SK-N-SH (cell line): Measurements from ENCODE around the gene GHRL. TPM values are rescaled to one million over a fixed set of nuclear protein-coding genes. Genes with fewer than 3 reads are reported as not detected.

Experiments used
- CTCF ChIA-PET: fragments of 300-600, 350-600 bp; formaldehyde crosslinking; extraction: SDS; loops from one replicate; lab custom pipeline; 2021; lab: Yijun Ruan, JAX
- POLR2A ChIA-PET: fragments of 350-600 bp; sonication (Branson Sonifier 250); formaldehyde crosslinking; extraction: SDS; loops from one replicate; lab custom pipeline; 2020; ENCODE audit warnings: antibody characterized with exemption, inconsistent platforms; lab: Yijun Ruan, JAX
- DNase-seq: peaks from one replicate; pipeline ENCODE4 v3.0.0; 2012
- H2AFZ ChIP-seq: fragments of 200-600 bp; sonication (generic); 2 replicates; pipeline ENCODE4 v1.8.1; 2016; ENCODE audit warnings: antibody characterized with exemption, mild to moderate bottlenecking, low read depth
- H3F3A ChIP-seq: fragments of 200-600 bp; sonication (generic); replicated peaks from 2 replicates; pipeline ENCODE3; 2016; ENCODE audit warnings: antibody characterized with exemption, mild to moderate bottlenecking; ENCODE audit not compliant: insufficient read depth
- H3K27ac ChIP-seq, 2 experiments: fragments of 200-500 bp in 1 of 2; fragments of 200-600 bp in 1 of 2; sonication (Bioruptor generic) in 1 of 2; sonication (generic), shearing (Covaris generic) in 1 of 2; 2 replicates each; pipeline versions ENCODE4 v1.5.1 to v1.6.1; 2014 to 2016; ENCODE audit warnings: low read depth in 2 of 2, inconsistent platforms in 1 of 2, low read length in 1 of 2, mild to moderate bottlenecking in 1 of 2, mixed read lengths in 1 of 2
- H3K27me3 ChIP-seq: fragments of 200-600 bp; sonication (generic), shearing (Covaris generic); 2 replicates; pipeline ENCODE4 v1.6.1; 2016; ENCODE audit warnings: mixed run types; ENCODE audit not compliant: insufficient read depth
- H3K36me3 ChIP-seq, 2 experiments: fragments of 200-500 bp in 1 of 2; fragments of 200-600 bp in 1 of 2; sonication (Bioruptor generic) in 1 of 2; sonication (generic) in 1 of 2; replicated peaks in 1 of 2; 2 replicates each; pipeline versions ENCODE3 to v1.5.1; 2014 to 2016; ENCODE audit warnings: low read length in 1 of 2, mild to moderate bottlenecking in 1 of 2; ENCODE audit not compliant: insufficient read depth in 2 of 2, control insufficient read depth in 1 of 2
- H3K4me1 ChIP-seq, 2 experiments: fragments of 200-500 bp in 1 of 2; fragments of 200-600 bp in 1 of 2; sonication (Bioruptor generic) in 1 of 2; sonication (generic), shearing (Covaris generic) in 1 of 2; 2 replicates each; pipeline versions ENCODE4 v1.5.1 to v1.6.1; 2014 to 2016; ENCODE audit warnings: low read depth in 1 of 2, low read length in 1 of 2, mixed run types in 1 of 2; ENCODE audit not compliant: insufficient read depth in 2 of 2, control insufficient read depth in 1 of 2
- H3K4me2 ChIP-seq: fragments of 200-600 bp; sonication (generic), shearing (Covaris generic); 2 replicates; pipeline ENCODE4 v1.6.1; 2017; ENCODE audit warnings: mixed run types
- H3K4me3 ChIP-seq, 2 experiments: fragments of 200-500 bp in 1 of 2; fragments of 200-600 bp in 1 of 2; sonication (Bioruptor generic) in 1 of 2; sonication (generic), shearing (Covaris generic) in 1 of 2; 2 replicates each; pipeline versions ENCODE4 v1.5.1 to v1.8.1; 2014 to 2016; ENCODE audit warnings: low read depth in 2 of 2, inconsistent platforms in 1 of 2, low read length in 1 of 2, mild to moderate bottlenecking in 1 of 2, mixed read lengths in 1 of 2, moderate library complexity in 1 of 2
- H3K79me2 ChIP-seq: fragments of 200-600 bp; sonication (generic); 2 replicates; pipeline ENCODE4 v1.8.1; 2017; ENCODE audit warnings: mild to moderate bottlenecking; ENCODE audit not compliant: insufficient read depth
- H3K9ac ChIP-seq: fragments of 200-600 bp; sonication (generic); 2 replicates; pipeline ENCODE4 v1.6.1; 2017; ENCODE audit warnings: mixed run types
- H3K9me2 ChIP-seq: fragments of 200-600 bp; sonication (generic); 2 replicates; pipeline ENCODE4 v1.6.1; 2017; ENCODE audit warnings: mixed run types
- H3K9me3 ChIP-seq: fragments of 200-600 bp; sonication (generic); 2 replicates; pipeline ENCODE4 v1.6.1; 2017; ENCODE audit warnings: mixed run types, mild to moderate bottlenecking, moderate library complexity
- H4K20me1 ChIP-seq: fragments of 200-600 bp; sonication (generic); 2 replicates; pipeline ENCODE4 v1.6.1; 2017; ENCODE audit warnings: mild to moderate bottlenecking, mixed run types; ENCODE audit not compliant: insufficient read depth
- CHD2 ChIP-seq: fragments of 150-350 bp; IDR thresholded peaks from 2 replicates; pipeline ENCODE4 v1.6.1; 2018; ENCODE audit warnings: low read length; ENCODE audit not compliant: partially characterized antibody
- ELF1 ChIP-seq: IDR thresholded peaks from 2 replicates; pipeline ENCODE4 v1.4.0; 2012
- EP300 ChIP-seq, 2 experiments: IDR thresholded peaks; 2 replicates each; pipeline versions ENCODE4 v1.4.0 to v1.6.1; 2012; ENCODE audit warnings: borderline replicate concordance in 1 of 2, low read depth in 1 of 2, low read length in 1 of 2
- EZH2phosphoT487 ChIP-seq: fragments of 200-600 bp; sonication (generic); IDR thresholded peaks from 2 replicates; pipeline ENCODE4 v1.6.1; 2017; ENCODE audit warnings: low read depth, mixed run types, mild to moderate bottlenecking, antibody characterized with exemption, moderate library complexity, borderline replicate concordance
- FOSL2 ChIP-seq: IDR thresholded peaks from 2 replicates; pipeline ENCODE4 v1.4.0; 2012; ENCODE audit warnings: low read depth, mild to moderate bottlenecking, moderate library complexity, borderline replicate concordance
- FOXJ3 ChIP-seq: sonication (generic); formaldehyde crosslinking; IDR thresholded peaks from 2 replicates; pipeline ENCODE4 v1.5.1; 2020; ENCODE audit warnings: mild to moderate bottlenecking, missing genetic modification reagents
- FOXM1 ChIP-seq: IDR thresholded peaks from 2 replicates; pipeline ENCODE4 v1.4.0; 2012; ENCODE audit warnings: low read depth, mild to moderate bottlenecking
- GABPA ChIP-seq: IDR thresholded peaks from 2 replicates; pipeline ENCODE4 v1.4.0; 2012; ENCODE audit warnings: low read depth, mild to moderate bottlenecking
- JUND ChIP-seq: IDR thresholded peaks from 2 replicates; pipeline ENCODE4 v1.4.0; 2012
- NFIC ChIP-seq: IDR thresholded peaks from 2 replicates; pipeline ENCODE4 v1.4.0; 2012; ENCODE audit warnings: borderline replicate concordance
- NRF1 ChIP-seq: IDR thresholded peaks from 2 replicates; pipeline ENCODE4 v1.6.1; 2012; ENCODE audit warnings: low read depth, mild to moderate bottlenecking, low read length
- PBX3 ChIP-seq: IDR thresholded peaks from 2 replicates; pipeline ENCODE4; 2012
- POLR2AphosphoS5 ChIP-seq: IDR thresholded peaks from 2 replicates; pipeline ENCODE4 v1.6.1; 2012; ENCODE audit warnings: low read depth, low read length
- RAD21 ChIP-seq: IDR thresholded peaks from 2 replicates; pipeline ENCODE4 v1.6.1; 2012; ENCODE audit warnings: mild to moderate bottlenecking, low read length
- RCOR1 ChIP-seq: fragments of 150-350 bp; IDR thresholded peaks from 2 replicates; pipeline ENCODE4 v1.6.1; 2017; ENCODE audit warnings: antibody characterized with exemption, low read length
- REST ChIP-seq: IDR thresholded peaks from 2 replicates; pipeline ENCODE4 v1.6.1; 2012; ENCODE audit warnings: mild to moderate bottlenecking, low read depth, low read length, moderate library complexity
- RFX5 ChIP-seq: IDR thresholded peaks from 2 replicates; pipeline ENCODE4 v1.6.1; 2012; ENCODE audit warnings: mild to moderate bottlenecking, improper control_type of control experiment, low read length
- RXRA ChIP-seq: IDR thresholded peaks from 2 replicates; pipeline ENCODE4 v1.4.0; 2012; ENCODE audit warnings: low read depth, mild to moderate bottlenecking, borderline replicate concordance
- SMC3 ChIP-seq: IDR thresholded peaks from 2 replicates; pipeline ENCODE4 v1.6.1; 2012; ENCODE audit warnings: low read depth, low read length, improper control_type of control experiment
- TAF1 ChIP-seq: IDR thresholded peaks from 2 replicates; pipeline ENCODE4 v1.6.1; 2012; ENCODE audit warnings: low read depth, mild to moderate bottlenecking, low read length, moderate library complexity, borderline replicate concordance
- TCF12 ChIP-seq: IDR thresholded peaks from 2 replicates; pipeline ENCODE4 v1.4.0; 2012
- TEAD4 ChIP-seq: IDR thresholded peaks from 2 replicates; pipeline ENCODE4 v1.4.0; 2012; ENCODE audit warnings: mild to moderate bottlenecking, borderline replicate concordance; ENCODE audit not compliant: insufficient read depth
- ZBTB33 ChIP-seq: IDR thresholded peaks from 2 replicates; pipeline ENCODE4 v1.4.0; 2012; ENCODE audit warnings: low read depth, borderline replicate concordance
- WGBS: methylation state at CpG from one replicate; pipeline ENCODE4 v1.1.6; 2017; ENCODE audit warnings: low lambda C conversion rate; 5-methylcytosine and 5-hydroxymethylcytosine counted together
- polyA plus RNA-seq, 3 experiments: library from polyadenylated mRNA; depleted of rRNA; stranded (reverse); fragments of >200 nt; gene quantifications; 2 replicates each; pipeline ENCODE4 v1.2.3, GENCODE V29; 2012

The GHRL gene
- polyA plus RNA-seq, 1 of the 3 experiments (the other 2 are of a cell fraction), result not detected

GRCh38 chr3:10280571-10280970 lies 12.2 kb downstream of the GHRL start:
- no peaks in the 10 kb centered on the region for H3K9me3 ChIP-seq
- no peak overlapping the region for H3K4me2 ChIP-seq
- H2AFZ ChIP-seq, result no peak overlapping the region
- no peak for DNase-seq
- no peak overlapping the region for H3K9ac ChIP-seq
- CTCF ChIA-PET, result interaction anchor here (1.4 to 2.7 kb wide), 2 partner anchors 11 to 17 kb away, joined by 3 to 13 read pairs; no protein-coding TSS in a partner anchor
- 0 out of 2 replicates have a peak, but pooled peaks cover 5% of the 10 kb centered on the region for H4K20me1 ChIP-seq
- H3K27ac ChIP-seq, result no peak overlapping the region
- peaks cover 28 to 47% of the 10 kb centered on the region in 2 experiments for H3K36me3 ChIP-seq
- 94% methylated on average over 5 of the region's 6 CpGs for WGBS
- TF ChIP-seq NRF1, result no peak
- no peak for TF ChIP-seq ZBTB33
- no peak for TF ChIP-seq POLR2AphosphoS5
- no peak for TF ChIP-seq TEAD4
- no peak for TF ChIP-seq JUND
- no peak for TF ChIP-seq CHD2
- TF ChIP-seq RXRA, result no peak
- no peak for TF ChIP-seq FOXM1
- no peak for TF ChIP-seq FOSL2
- no peak for TF ChIP-seq RAD21
- TF ChIP-seq EZH2phosphoT487, result no peak
- H3K79me2 ChIP-seq, result peaks cover 21% of the 10 kb centered on the region
- POLR2A ChIA-PET, result no interaction called here
- H3K9me2 ChIP-seq, result no peaks in the 10 kb centered on the region
- no peaks in the 10 kb centered on the region for H3F3A ChIP-seq
- no peaks in the 10 kb centered on the region for H3K27me3 ChIP-seq
- H3K4me1 ChIP-seq, result peaks cover 0 to 21% of the 10 kb centered on the region in 2 experiments; a peak in 1 of 4 replicates
- H3K4me3 ChIP-seq, result no peak overlapping the region

- 91% methylated on average over 5 of the region's 5 CpGs for WGBS
- CTCF ChIA-PET, result interaction anchor here (1.4 to 2.7 kb wide), 2 partner anchors 11 to 17 kb away, joined by 3 to 13 read pairs; no protein-coding TSS in a partner anchor
- H2AFZ ChIP-seq, result no peak overlapping the region
- H3K36me3 ChIP-seq, result peaks cover 28 to 44% of the 10 kb centered on the region in 2 experiments
- TF ChIP-seq FOXJ3 (CRISPR knock-in tag) (no peak), RAD21 (no peak), FOSL2 (no peak), RCOR1 (no peak), NFIC (no peak), TCF12 (no peak), EP300 (IDR thresholded peaks at IDR 0.05; ENCODE audit: borderline replicate concordance in 1 of 2, low read depth in 1 of 2, low read length in 1 of 2) (no peak), JUND (no peak), GABPA (no peak), REST (no peak), RXRA (no peak), ELF1 (no peak), SMC3 (no peak), PBX3 (no peak), POLR2AphosphoS5 (no peak), RFX5 (no peak), FOXM1 (no peak), TAF1 (no peak), TEAD4 (no peak)
- TF ChIP-seq, all 33 proteins: peak for 0
- DNase-seq, result no peak
- H3K27ac ChIP-seq, result no peak overlapping the region
- H3K4me2 ChIP-seq, result no peak overlapping the region
- no peaks in the 10 kb centered on the region for H3F3A ChIP-seq
- 0 out of 2 replicates have a peak, but pooled peaks cover 7% of the 10 kb centered on the region for H4K20me1 ChIP-seq
- no peak overlapping the region for H3K4me3 ChIP-seq
- H3K9me2 ChIP-seq, result no peaks in the 10 kb centered on the region
- no peaks in the 10 kb centered on the region for H3K9me3 ChIP-seq
- no peaks in the 10 kb centered on the region for H3K27me3 ChIP-seq
- no peak overlapping the region for H3K9ac ChIP-seq
- POLR2A ChIA-PET, result no interaction called here
- peaks cover 26% of the 10 kb centered on the region for H3K79me2 ChIP-seq
- peaks cover 0 to 21% of the 10 kb centered on the region in 2 experiments; a peak in 1 of 4 replicates for H3K4me1 ChIP-seq
Measured at GRCh38 chr3:10280177-10280529, 12.6 kb downstream of the GHRL start.
